Neuronal stem cell (in vitro differentiated cells): ENCODE results near the gene DPT.

Experiments
- DNase-seq: peaks from one replicate; pipeline ENCODE4 v3.0.0-alpha.2; 2013; ENCODE audit warnings: low spot score
- H2AFZ ChIP-seq: one replicate; pipeline ENCODE4 v1.6.1; 2013; ENCODE audit warnings: mild to moderate bottlenecking, low read length, inconsistent platforms
- H2AK5ac ChIP-seq: 2 replicates; pipeline ENCODE4 v1.6.1; 2013; ENCODE audit warnings: low read depth, mild to moderate bottlenecking, inconsistent platforms, low read length, moderate library complexity, mixed read lengths
- H2BK120ac ChIP-seq: 2 replicates; pipeline ENCODE4 v1.6.1; 2013; ENCODE audit warnings: low read depth, mild to moderate bottlenecking, inconsistent platforms, low read length, moderate library complexity, mixed read lengths
- H2BK12ac ChIP-seq: one replicate; pipeline ENCODE4 v1.6.1; 2013; ENCODE audit warnings: low read length, inconsistent platforms
- H2BK15ac ChIP-seq: 2 replicates; pipeline ENCODE4 v1.6.1; 2013; ENCODE audit warnings: mild to moderate bottlenecking, low read length, inconsistent platforms, mixed read lengths
- H2BK5ac ChIP-seq: one replicate; pipeline ENCODE4 v1.6.1; 2013; ENCODE audit warnings: inconsistent platforms, mild to moderate bottlenecking, low read length, moderate library complexity
- H3K14ac ChIP-seq: one replicate; pipeline ENCODE4 v1.6.1; 2013; ENCODE audit warnings: low read length, inconsistent platforms
- H3K18ac ChIP-seq: 2 replicates; pipeline ENCODE4 v1.6.1; 2013; ENCODE audit warnings: low read length, inconsistent platforms
- H3K23ac ChIP-seq: 2 replicates; pipeline ENCODE4 v1.6.1; 2013; ENCODE audit warnings: low read depth, mild to moderate bottlenecking, mixed read lengths, low read length, inconsistent platforms; ENCODE audit not compliant: poor library complexity
- H3K27ac ChIP-seq: replicated peaks from 3 replicates; pipeline ENCODE4 v1.5.1; 2013; ENCODE audit warnings: low read length, inconsistent platforms
- H3K27me3 ChIP-seq, 3 experiments: 2 replicates each; pipeline ENCODE4 v1.6.1; 2013; ENCODE audit warnings: low read length in 3 of 3, mild to moderate bottlenecking in 2 of 3, inconsistent platforms in 1 of 3, low read depth in 1 of 3, mixed read lengths in 1 of 3, moderate library complexity in 1 of 3; ENCODE audit not compliant: control insufficient read depth in 3 of 3, insufficient read depth in 3 of 3
- H3K36me3 ChIP-seq, 2 donors: replicated peaks in 1 of 2; 2 replicates each; pipeline ENCODE4 v1.6.1; 2013; ENCODE audit warnings: low read length in 2 of 2; ENCODE audit not compliant: control insufficient read depth in 2 of 2, insufficient read depth in 2 of 2
- H3K4ac ChIP-seq: 2 replicates; pipeline ENCODE4 v1.6.1; 2013; ENCODE audit warnings: inconsistent platforms, mild to moderate bottlenecking, low read length, moderate library complexity
- H3K4me1 ChIP-seq, 2 donors: 1 replicate in 1 of 2; 2 replicates in 1 of 2; pipeline ENCODE4 v1.6.1; 2013; ENCODE audit warnings: low read length in 2 of 2, low read depth in 1 of 2; ENCODE audit not compliant: control insufficient read depth in 2 of 2, insufficient read depth in 1 of 2
- H3K4me2 ChIP-seq: one replicate; pipeline ENCODE4 v1.6.1; 2013; ENCODE audit warnings: mild to moderate bottlenecking, low read length, inconsistent platforms; ENCODE audit not compliant: insufficient read depth, poor library complexity, severe bottlenecking
- H3K4me3 ChIP-seq, 2 donors: 2 replicates each; pipeline ENCODE4 v1.5.1; 2013; ENCODE audit warnings: low read length in 2 of 2, mild to moderate bottlenecking in 2 of 2, inconsistent platforms in 1 of 2, moderate library complexity in 1 of 2
- H3K79me1 ChIP-seq: one replicate; pipeline ENCODE4 v1.6.1; 2013; ENCODE audit warnings: low read depth, mild to moderate bottlenecking, inconsistent platforms, low read length, moderate library complexity
- H3K9ac ChIP-seq: one replicate; pipeline ENCODE4 v1.6.1; 2013; ENCODE audit warnings: mild to moderate bottlenecking, low read depth, low read length, inconsistent platforms; ENCODE audit not compliant: poor library complexity
- H3K9me3 ChIP-seq, 2 donors: replicated peaks in 1 of 2; 2 replicates each; pipeline versions ENCODE3 to v1.6.1; 2013; ENCODE audit warnings: low read length in 2 of 2, mild to moderate bottlenecking in 2 of 2, inconsistent platforms in 1 of 2, low read depth in 1 of 2, mixed read lengths in 1 of 2, moderate library complexity in 1 of 2; ENCODE audit not compliant: control insufficient read depth in 2 of 2, insufficient read depth in 1 of 2
- H4K8ac ChIP-seq: one replicate; pipeline ENCODE4 v1.6.1; 2013; ENCODE audit warnings: low read depth, mild to moderate bottlenecking, inconsistent platforms, low read length, moderate library complexity
- H4K91ac ChIP-seq: one replicate; pipeline ENCODE4 v1.6.1; 2013; ENCODE audit warnings: low read length, low read depth, mild to moderate bottlenecking, inconsistent platforms; ENCODE audit not compliant: poor library complexity
- WGBS, 2 donors: extraction: QIAGEN DNeasy Blood & Tissue Kit; methylation state at CpG; one replicate each; pipeline ENCODE4 v1.1.7; 2013; ENCODE audit warnings: missing lambda C conversion rate in 2 of 2, mixed read lengths in 1 of 2; ENCODE audit not compliant: insufficient read length in 2 of 2, insufficient replicate concordance in 1 of 2; ENCODE audit errors: extremely low coverage in 2 of 2; 5-methylcytosine and 5-hydroxymethylcytosine counted together

Gene DPT

DNA sequence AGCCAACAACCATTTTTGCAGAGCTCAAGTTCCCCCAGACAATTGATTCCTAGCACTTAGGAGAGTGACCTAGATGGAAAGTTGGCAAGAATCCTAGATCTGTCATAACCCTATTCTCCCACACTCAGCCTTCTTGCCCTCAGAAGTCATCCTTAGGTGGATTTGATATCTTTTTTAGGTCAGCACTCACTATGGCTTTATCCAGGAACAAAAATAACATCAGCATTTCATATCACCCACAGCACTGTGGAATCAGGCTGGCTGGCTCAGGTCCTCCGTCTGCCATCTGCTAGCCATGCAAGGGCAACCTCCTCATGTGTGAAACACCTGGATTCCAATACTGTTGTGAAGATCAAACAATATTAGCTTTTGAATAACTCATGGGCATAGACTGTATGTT is 6.0 kb downstream of the DPT start:
- H2BK12ac ChIP-seq = no peak overlapping the region
- H2BK15ac ChIP-seq = no peak overlapping the region
- no peak overlapping the region for H2BK120ac ChIP-seq
- no peak overlapping the region for H3K4me3 ChIP-seq
- no peaks in the 10 kb centered on the region for H3K36me3 ChIP-seq
- no peaks in the 10 kb centered on the region for H3K27me3 ChIP-seq
- H3K9me3 ChIP-seq = no peaks in the 10 kb centered on the region
- H4K8ac ChIP-seq = no peak overlapping the region
- no peak overlapping the region for H3K18ac ChIP-seq
- H3K9ac ChIP-seq = no peak overlapping the region
- no peak overlapping the region for H3K27ac ChIP-seq
- no peak overlapping the region for H4K91ac ChIP-seq
- H2AK5ac ChIP-seq = no peak overlapping the region
- no peak overlapping the region for H2BK5ac ChIP-seq
- no peak overlapping the region for H3K23ac ChIP-seq
- WGBS, 2 donors = no CpG with 5 or more reads among the region's 1 CpG
- no peak for DNase-seq
- H3K79me1 ChIP-seq = no peaks in the 10 kb centered on the region
- H3K4ac ChIP-seq = no peak overlapping the region
- H3K4me2 ChIP-seq = no peak overlapping the region
- H3K14ac ChIP-seq = no peak overlapping the region
- no peak overlapping the region for H2AFZ ChIP-seq
- no peaks in the 10 kb centered on the region for H3K4me1 ChIP-seq

DNA sequence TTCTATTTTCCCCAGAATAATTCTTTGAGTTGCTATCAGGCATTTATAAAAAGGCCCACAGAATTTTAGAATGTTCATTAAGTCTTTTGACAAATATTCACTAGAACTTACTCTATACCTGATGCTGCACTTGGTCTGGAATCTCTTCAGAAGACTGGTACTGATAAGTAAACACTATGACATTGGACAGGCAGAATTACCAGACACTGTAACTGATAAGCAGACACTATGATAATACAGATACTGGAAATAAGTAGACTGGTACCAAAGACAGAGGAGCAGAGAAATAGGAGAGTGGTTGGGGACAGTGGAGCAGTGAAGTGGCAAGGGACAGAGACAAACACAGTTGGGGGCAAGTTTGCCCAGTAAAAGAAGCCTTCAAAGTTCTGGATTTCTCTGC is 8.2 kb downstream of the DPT start:
- Histone ChIP-seq H3K9ac (no peak overlapping the region), H3K4ac (no peak overlapping the region), H3K4me3 (no peak overlapping the region), H3K18ac (no peak overlapping the region), H3K27ac (no peak overlapping the region), H4K8ac (no peak overlapping the region), H2BK5ac (no peak overlapping the region), H2AFZ (no peak overlapping the region), H3K79me1 (no peaks in the 10 kb centered on the region), H3K23ac (no peak overlapping the region), H3K36me3 (no peaks in the 10 kb centered on the region), H3K14ac (no peak overlapping the region), H3K27me3 (no peaks in the 10 kb centered on the region), H4K91ac (no peak overlapping the region), H3K9me3 (no peaks in the 10 kb centered on the region), H2BK15ac (no peak overlapping the region), H3K4me2 (no peak overlapping the region), H2AK5ac (no peak overlapping the region), H2BK120ac (no peak overlapping the region), H2BK12ac (no peak overlapping the region), H3K4me1 (no peaks in the 10 kb centered on the region)
- DNase-seq = no peak

- H3K27me3 ChIP-seq = no peaks in the 10 kb centered on the region
- H3K9ac ChIP-seq = no peak overlapping the region
- no peak overlapping the region for H3K27ac ChIP-seq
- H3K23ac ChIP-seq = no peak overlapping the region
- H3K4me2 ChIP-seq = no peak overlapping the region
- no peaks in the 10 kb centered on the region for H3K79me1 ChIP-seq
- no peak overlapping the region for H2BK120ac ChIP-seq
- no peak overlapping the region for H2BK15ac ChIP-seq
- no peak overlapping the region for H3K4ac ChIP-seq
- H2AK5ac ChIP-seq = no peak overlapping the region
- H3K9me3 ChIP-seq = no peaks in the 10 kb centered on the region
- no peak for DNase-seq
- H3K14ac ChIP-seq = no peak overlapping the region
- no peak overlapping the region for H2AFZ ChIP-seq
- no peak overlapping the region for H4K91ac ChIP-seq
- H3K36me3 ChIP-seq = no peaks in the 10 kb centered on the region
- H2BK12ac ChIP-seq = no peak overlapping the region
- no peaks in the 10 kb centered on the region for H3K4me1 ChIP-seq
- no peak overlapping the region for H2BK5ac ChIP-seq
- H4K8ac ChIP-seq = no peak overlapping the region
- no peak overlapping the region for H3K18ac ChIP-seq
- no peak overlapping the region for H3K4me3 ChIP-seq
- WGBS, 2 donors = no CpG with 5 or more reads among the region's 5 CpGs
These were observed 9.5 kb downstream of the DPT start for GRCh38 chr1:168719306-168720111.

DNA sequence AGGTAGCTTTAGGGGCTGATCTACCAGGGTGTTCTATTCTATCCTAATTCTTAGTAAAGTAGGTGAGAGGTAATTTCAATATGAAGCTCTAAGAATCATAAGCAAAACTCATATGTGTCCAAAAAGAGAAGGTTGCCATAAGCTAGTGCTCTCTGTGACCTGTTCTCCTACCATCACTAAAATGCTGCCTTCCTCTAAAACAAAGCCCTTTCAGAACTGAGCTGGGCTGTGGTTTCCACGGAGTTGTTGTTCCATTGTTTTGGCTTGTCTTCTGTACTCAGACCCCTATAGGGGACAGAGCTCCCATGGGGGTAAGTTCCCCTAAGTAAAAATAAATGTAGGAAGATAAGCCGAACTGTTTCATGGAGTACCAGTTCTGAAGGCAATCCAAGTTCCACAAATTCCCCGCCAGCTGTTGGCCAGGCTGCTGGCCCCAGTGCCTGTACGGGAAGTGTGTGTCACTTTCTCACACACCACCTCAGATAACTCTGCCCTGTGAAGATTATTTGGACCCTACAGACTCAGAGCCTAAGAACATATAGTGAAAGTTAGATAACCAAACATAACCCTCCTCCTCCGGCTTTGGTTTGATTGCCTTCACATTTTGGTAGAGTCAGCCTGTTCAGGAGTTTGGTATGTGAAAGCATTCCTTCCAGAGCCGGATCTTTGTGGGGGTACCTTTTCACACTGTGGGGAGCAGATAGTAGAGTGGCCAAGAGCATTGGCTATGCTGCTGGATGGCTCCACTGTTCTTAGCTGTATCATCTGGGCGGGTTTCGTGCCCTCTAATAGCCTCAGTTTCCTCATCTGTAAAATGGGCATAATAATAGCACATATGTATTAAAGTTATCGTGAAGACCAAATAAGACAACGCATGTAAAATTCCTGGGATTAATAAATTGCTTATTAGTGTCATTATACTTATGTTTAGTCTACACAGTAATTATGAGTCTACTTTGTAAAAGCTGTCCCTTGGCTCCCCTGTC is 10.8 kb downstream of the DPT start:
- no peak overlapping the region for H2BK120ac ChIP-seq
- H2AFZ ChIP-seq = no peak overlapping the region
- H3K14ac ChIP-seq = no peak overlapping the region
- H3K27me3 ChIP-seq = no peaks in the 10 kb centered on the region
- H2BK12ac ChIP-seq = no peak overlapping the region
- no peaks in the 10 kb centered on the region for H3K79me1 ChIP-seq
- H3K4me3 ChIP-seq = no peak overlapping the region
- H4K91ac ChIP-seq = no peak overlapping the region
- no peak overlapping the region for H3K18ac ChIP-seq
- H3K27ac ChIP-seq = no peak overlapping the region
- H4K8ac ChIP-seq = no peak overlapping the region
- no peak overlapping the region for H3K23ac ChIP-seq
- no peak overlapping the region for H3K4me2 ChIP-seq
- no peak overlapping the region for H2BK15ac ChIP-seq
- WGBS, 2 donors = no CpG with 5 or more reads among the region's 10 CpGs
- H2AK5ac ChIP-seq = no peak overlapping the region
- H3K4me1 ChIP-seq = no peaks in the 10 kb centered on the region
- H3K9me3 ChIP-seq = no peaks in the 10 kb centered on the region
- H3K9ac ChIP-seq = no peak overlapping the region
- DNase-seq = no peak
- no peak overlapping the region for H2BK5ac ChIP-seq
- no peak overlapping the region for H3K4ac ChIP-seq
- no peaks in the 10 kb centered on the region for H3K36me3 ChIP-seq
